Measurements from ENCODE around the gene ADAMTS2.

DNA sequence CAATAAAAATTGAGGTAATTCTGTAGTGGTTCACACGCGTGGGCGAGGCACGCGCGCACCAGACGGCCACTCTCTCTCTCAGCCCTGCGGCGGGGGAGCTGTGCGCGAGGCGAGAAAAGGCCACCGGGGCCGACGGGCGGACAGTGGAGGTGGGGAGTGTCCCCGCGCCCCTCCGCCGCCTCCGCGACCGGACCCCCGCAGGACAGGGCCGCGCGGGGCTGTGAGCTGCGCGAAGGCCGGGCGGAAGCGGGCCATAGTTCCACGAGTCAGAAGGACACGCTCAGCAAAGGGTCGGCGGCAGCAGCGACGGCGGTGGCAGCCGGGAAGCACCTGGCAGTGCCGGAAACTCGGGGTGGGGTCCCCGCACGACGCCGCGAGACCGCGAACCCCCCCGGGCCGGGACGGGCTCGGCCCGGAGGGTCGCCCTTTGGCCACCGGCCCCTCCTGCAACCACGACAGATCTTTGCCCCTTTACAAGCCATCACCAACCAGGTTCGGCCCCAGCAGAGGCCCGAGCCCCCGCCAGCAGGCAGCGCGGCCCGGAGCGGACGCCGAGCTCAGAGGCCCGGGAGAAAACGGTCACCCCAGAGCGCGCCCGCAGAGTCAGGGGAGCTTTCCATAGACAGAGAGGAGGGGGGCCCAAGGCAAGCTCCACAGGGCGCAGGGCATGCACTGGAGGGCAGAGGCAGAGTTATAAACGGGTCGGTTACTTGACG lies 224.2 kb downstream of the ADAMTS2 start:
- TF ChIP-seq POLR2A (IDR thresholded peaks at IDR 0.05) = no peak
- TF ChIP-seq, protein P1, sequence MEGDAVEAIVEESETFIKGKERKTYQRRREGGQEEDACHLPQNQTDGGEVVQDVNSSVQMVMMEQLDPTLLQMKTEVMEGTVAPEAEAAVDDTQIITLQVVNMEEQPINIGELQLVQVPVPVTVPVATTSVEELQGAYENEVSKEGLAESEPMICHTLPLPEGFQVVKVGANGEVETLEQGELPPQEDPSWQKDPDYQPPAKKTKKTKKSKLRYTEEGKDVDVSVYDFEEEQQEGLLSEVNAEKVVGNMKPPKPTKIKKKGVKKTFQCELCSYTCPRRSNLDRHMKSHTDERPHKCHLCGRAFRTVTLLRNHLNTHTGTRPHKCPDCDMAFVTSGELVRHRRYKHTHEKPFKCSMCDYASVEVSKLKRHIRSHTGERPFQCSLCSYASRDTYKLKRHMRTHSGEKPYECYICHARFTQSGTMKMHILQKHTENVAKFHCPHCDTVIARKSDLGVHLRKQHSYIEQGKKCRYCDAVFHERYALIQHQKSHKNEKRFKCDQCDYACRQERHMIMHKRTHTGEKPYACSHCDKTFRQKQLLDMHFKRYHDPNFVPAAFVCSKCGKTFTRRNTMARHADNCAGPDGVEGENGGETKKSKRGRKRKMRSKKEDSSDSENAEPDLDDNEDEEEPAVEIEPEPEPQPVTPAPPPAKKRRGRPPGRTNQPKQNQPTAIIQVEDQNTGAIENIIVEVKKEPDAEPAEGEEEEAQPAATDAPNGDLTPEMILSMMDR (IDR thresholded peaks at IDR 0.05) = no peak
